OCI-LY7 (cell line): ENCODE measurements around the gene YJU2. TPM values are rescaled to one million over a fixed set of nuclear protein-coding genes. Genes with fewer than 3 reads are reported as not detected.

Source experiments
- BruUV-seq: library from RNA; stranded (reverse); fragments of 400-500 nt; replicated peaks from 2 replicates; lab custom pipeline; 2021; lab: Mats Ljungman, UMichigan
- CTCF ChIA-PET: fragments of 300-600 bp; sonication (Branson Sonifier 250); formaldehyde crosslinking; loops from one replicate; lab custom pipeline; 2022; ENCODE audit warnings: antibody characterized with exemption; ENCODE audit not compliant: unreplicated experiment; lab: Charles Lee
- POLR2A ChIA-PET: fragments of 300-600 bp; sonication (Branson Sonifier 250); formaldehyde crosslinking; loops from one replicate; lab custom pipeline; 2022; ENCODE audit warnings: antibody characterized with exemption; lab: Charles Lee
- DNase-seq: peaks from one replicate; pipeline ENCODE4 v3.0.0-alpha.2; 2015; ENCODE audit warnings: low spot score
- H2AFZ ChIP-seq: fragments of 200-600 bp; sonication (generic), shearing (Covaris generic); 2 replicates; pipeline ENCODE4 v1.6.1; 2014; ENCODE audit warnings: mild to moderate bottlenecking, antibody characterized with exemption, low read length, moderate library complexity
- H3K27ac ChIP-seq: fragments of 200-600 bp; sonication (generic); 2 replicates; pipeline ENCODE4 v1.5.1; 2014; ENCODE audit warnings: mixed run types, low read depth, mild to moderate bottlenecking, moderate library complexity, low read length, inconsistent platforms; ENCODE audit not compliant: poor library complexity, severe bottlenecking
- H3K36me3 ChIP-seq: fragments of 200-600 bp; sonication (generic); 2 replicates; pipeline ENCODE4 v1.6.1; 2014; ENCODE audit warnings: mild to moderate bottlenecking, antibody characterized with exemption, low read length, moderate library complexity, mixed read lengths; ENCODE audit not compliant: insufficient read depth
- H3K4me1 ChIP-seq: fragments of 200-600 bp; sonication (generic); 2 replicates; pipeline ENCODE4 v1.5.1; 2014; ENCODE audit warnings: mild to moderate bottlenecking, low read length; ENCODE audit not compliant: insufficient read depth, poor library complexity, severe bottlenecking
- H3K4me2 ChIP-seq: fragments of 200-600 bp; sonication (generic); 2 replicates; pipeline ENCODE4 v1.6.1; 2014; ENCODE audit warnings: mild to moderate bottlenecking, low read length
- H3K4me3 ChIP-seq: fragments of 200-600 bp; sonication (generic); 2 replicates; pipeline ENCODE4 v1.5.1; 2014; ENCODE audit warnings: mild to moderate bottlenecking, low read depth, low read length; ENCODE audit not compliant: poor library complexity, severe bottlenecking
- H3K79me2 ChIP-seq: fragments of 200-600 bp; sonication (generic); 2 replicates; pipeline ENCODE4 v1.6.1; 2016; ENCODE audit warnings: low read depth, mild to moderate bottlenecking, low read length, moderate library complexity, mixed read lengths; ENCODE audit not compliant: insufficient read depth
- H3K9me2 ChIP-seq: fragments of 200-600 bp; sonication (generic); 2 replicates; pipeline ENCODE4 v1.6.1; 2016; ENCODE audit warnings: mild to moderate bottlenecking, low read length, mixed read lengths; ENCODE audit not compliant: insufficient read depth
- H3K9me3 ChIP-seq: fragments of 200-600 bp; sonication (generic); 2 replicates; pipeline ENCODE4 v1.6.1; 2014; ENCODE audit warnings: mild to moderate bottlenecking, mixed run types, low read length, mixed read lengths
- H4K20me1 ChIP-seq: fragments of 200-600 bp; sonication (generic); 2 replicates; pipeline ENCODE4 v1.6.1; 2014; ENCODE audit warnings: mild to moderate bottlenecking, antibody characterized with exemption, low read length, moderate library complexity, mixed read lengths; ENCODE audit not compliant: insufficient read depth
- CTCF ChIP-seq: fragments of 200-600 bp; sonication (generic); conservative IDR thresholded peaks from 2 replicates; pipeline ENCODE4 v1.5.1; 2014; ENCODE audit warnings: mild to moderate bottlenecking, antibody characterized with exemption, low read length, moderate library complexity, mixed read lengths
- EZH2phosphoT487 ChIP-seq: fragments of 200-600 bp; sonication (generic); IDR thresholded peaks from 2 replicates; pipeline ENCODE4 v1.6.1; 2018; ENCODE audit warnings: low read depth, borderline replicate concordance, mild to moderate bottlenecking, mixed run types, antibody characterized with exemption, low read length, moderate library complexity, mixed read lengths
- intact Hi-C: fragments of 100-400 bp; cut with micrococcal nuclease; formaldehyde crosslinking; loops from one replicate; pipeline ENCODE4 v1.10.0; 2022; ENCODE audit not compliant: unreplicated experiment
- total RNA-seq, 2 experiments: library from RNA; depleted of rRNA in 1 of 2; stranded (reverse); fragments of >200 nt in 1 of 2; shearing (Covaris generic) in 1 of 2; gene quantifications; 2 replicates each; pipeline ENCODE4 v1.2.3, GENCODE V29; 2014 to 2022

Gene YJU2
- total RNA-seq, 2 experiments from 2014 or later: 35.0 to 38.2 TPM

DNA sequence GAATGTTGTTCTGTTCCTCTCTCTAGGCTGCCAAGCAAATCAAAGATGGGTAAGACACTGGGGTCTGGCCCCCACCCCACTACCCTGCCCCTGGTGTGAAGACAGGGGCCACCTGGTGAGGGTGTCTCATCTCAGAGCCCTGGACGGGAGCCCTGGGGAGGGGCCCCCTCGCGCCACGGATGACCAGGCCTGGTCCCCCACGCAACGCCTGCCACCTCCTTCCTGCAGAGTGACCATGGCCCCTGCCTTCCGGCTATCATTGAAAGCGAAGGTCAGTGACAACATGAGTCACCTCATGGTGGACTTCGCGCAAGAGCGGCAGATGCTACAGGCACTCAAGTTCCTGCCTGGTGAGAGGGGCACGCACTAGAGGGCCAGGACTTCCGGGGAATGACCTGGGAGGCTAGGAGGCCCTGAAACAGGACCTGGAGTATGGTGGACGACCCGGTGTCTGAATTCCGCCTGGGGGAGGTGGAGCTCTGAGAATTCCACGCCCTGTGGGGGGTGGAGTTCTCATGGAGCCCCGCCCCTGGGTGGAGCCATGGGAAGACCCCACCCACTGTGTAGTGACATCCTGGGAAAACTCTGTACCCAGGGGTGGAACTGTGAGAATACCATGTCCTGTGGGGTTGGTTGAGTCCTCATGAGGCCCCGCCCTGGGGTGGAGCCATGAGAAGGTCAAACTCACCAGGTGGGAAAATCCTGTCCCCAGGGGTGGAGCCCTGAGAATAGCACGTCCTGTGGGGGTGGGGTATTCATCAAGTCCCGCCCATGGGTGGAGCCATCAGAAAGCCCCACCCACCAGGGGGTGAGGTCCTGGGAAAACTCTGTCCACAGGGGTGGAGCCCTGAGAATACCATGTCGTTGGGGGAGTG, 63.6 kb downstream of the YJU2 start:
- Histone ChIP-seq H3K79me2 (no peaks in the 10 kb centered on the region), H2AFZ (no peak overlapping the region), H3K4me1 (no peaks in the 10 kb centered on the region), H3K9me3 (no peaks in the 10 kb centered on the region), H3K4me2 (no peak overlapping the region), H3K36me3 (0 out of 2 replicates have a peak, but pooled peaks cover 4% of the 10 kb centered on the region), H3K9me2 (no peaks in the 10 kb centered on the region), H3K4me3 (no peak overlapping the region), H4K20me1 (no peaks in the 10 kb centered on the region), H3K27ac (no peak overlapping the region)
- intact Hi-C loops: no loop called here
- CTCF ChIA-PET: no interaction called here
- TF ChIP-seq CTCF: no peak
- TF ChIP-seq EZH2phosphoT487: no peak
- BruUV-seq: no TSS peak
- DNase-seq: peak; percentile 67
- POLR2A ChIA-PET: no interaction called here

GRCh38 chr19:4313847-4314490, 67.1 kb downstream of the YJU2 start:
- Histone ChIP-seq H3K27ac (no peak overlapping the region), H4K20me1 (no peaks in the 10 kb centered on the region), H3K4me1 (no peaks in the 10 kb centered on the region), H3K4me3 (no peak overlapping the region), H2AFZ (no peak overlapping the region), H3K9me3 (no peaks in the 10 kb centered on the region), H3K9me2 (no peaks in the 10 kb centered on the region), H3K36me3 (no peaks in the 10 kb centered on the region), H3K4me2 (no peak overlapping the region), H3K79me2 (no peaks in the 10 kb centered on the region)
- intact Hi-C loops: no loop called here
- TF ChIP-seq CTCF: no peak
- ChIA-PET CTCF (no interaction called here), POLR2A (interaction anchor here (0.7 kb wide), 2 partner anchors 18 to 29 kb away, joined by 3 read pairs; no protein-coding TSS in a partner anchor)
- no TSS peak for BruUV-seq
- no peak for DNase-seq

- Histone ChIP-seq H3K9me3 (0 out of 2 replicates have a peak, but pooled peaks cover 8% of the 10 kb centered on the region), H3K27ac (no peak overlapping the region), H3K79me2 (no peaks in the 10 kb centered on the region), H4K20me1 (no peaks in the 10 kb centered on the region), H3K36me3 (no peaks in the 10 kb centered on the region), H3K4me1 (no peaks in the 10 kb centered on the region), H3K9me2 (no peaks in the 10 kb centered on the region), H2AFZ (no peak overlapping the region), H3K4me2 (no peak overlapping the region), H3K4me3 (no peak overlapping the region)
- no peak for DNase-seq
- POLR2A ChIA-PET: no interaction called here
- intact Hi-C loops: no loop called here
- BruUV-seq: no TSS peak
- TF ChIP-seq EZH2phosphoT487 (no peak), CTCF (no peak)
- CTCF ChIA-PET: no interaction called here
Measured at GRCh38 chr19:4316956-4317355, 70.1 kb downstream of the YJU2 start.
